HG02642 (cell line): ENCODE results near the gene PRKCE.

Experiments used
- ATAC-seq: cut with Tn5 transposase; IDR thresholded peaks from one replicate; pipeline ENCODE4 v1.9.1; 2021; ENCODE audit warnings: mild to moderate bottlenecking; ENCODE audit not compliant: unreplicated experiment, poor library complexity

Gene PRKCE

DNA sequence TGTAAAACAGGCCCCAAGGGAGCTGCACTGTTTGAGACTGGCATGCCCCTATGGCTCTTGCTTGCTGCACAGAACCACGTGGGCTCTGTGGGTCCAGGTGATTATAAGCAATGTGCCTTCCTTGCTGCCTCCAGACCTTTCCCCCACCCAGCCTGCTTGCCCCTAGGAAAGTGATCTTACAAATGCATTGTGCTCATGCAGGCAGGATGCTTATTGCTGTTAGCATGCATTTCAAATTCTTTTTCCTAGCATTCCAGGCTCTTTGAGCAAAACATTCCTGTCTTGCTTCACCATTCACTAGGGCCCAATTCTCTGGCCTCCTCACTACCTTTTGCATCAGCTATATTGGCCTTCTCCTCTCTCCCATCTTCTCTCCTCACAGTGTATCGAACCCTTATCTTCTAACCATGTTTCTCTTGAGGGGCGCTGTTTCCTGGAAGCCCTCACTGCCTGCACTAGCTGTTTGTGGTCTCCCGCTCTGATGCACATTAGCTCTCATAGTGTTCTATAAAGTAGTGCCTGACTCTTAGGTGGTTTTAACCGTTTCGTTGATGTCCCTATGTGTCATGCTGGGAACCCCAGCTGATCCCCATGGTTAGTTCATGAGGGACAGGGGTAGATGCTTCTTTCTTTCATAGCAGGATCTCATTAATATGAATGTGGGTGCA lies 492.8 kb downstream of the PRKCE start:
- ATAC-seq = no peak

DNA sequence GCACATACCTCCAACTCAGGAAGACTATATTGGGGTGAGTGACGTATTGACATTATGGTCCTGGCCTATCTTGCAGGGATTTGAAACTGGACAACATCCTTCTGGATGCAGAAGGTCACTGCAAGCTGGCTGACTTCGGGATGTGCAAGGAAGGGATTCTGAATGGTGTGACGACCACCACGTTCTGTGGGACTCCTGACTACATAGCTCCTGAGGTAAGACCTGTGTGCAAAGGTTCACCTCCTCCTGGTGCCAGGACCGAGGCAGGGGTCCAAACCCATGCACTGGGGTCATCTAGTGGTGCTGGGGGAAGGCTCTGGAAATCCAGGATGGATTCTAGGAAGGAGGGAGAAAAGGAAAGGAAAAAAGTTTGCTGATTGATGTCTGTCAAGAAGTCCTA lies 493.5 kb downstream of the PRKCE start:
- no peak for ATAC-seq

GRCh38 chr2:46145840-46146239 lies 494.4 kb downstream of the PRKCE start:
- no peak for ATAC-seq

- ATAC-seq = no peak
Measured at GRCh38 chr2:46146866-46147502, 495.5 kb downstream of the PRKCE start.

- no peak for ATAC-seq
Measured at GRCh38 chr2:46147626-46148368, 496.3 kb downstream of the PRKCE start.

- no peak for ATAC-seq
Measured at GRCh38 chr2:46148369-46148736, 496.9 kb downstream of the PRKCE start.

- no peak for ATAC-seq
Measured at GRCh38 chr2:46150445-46150955, 499.0 kb downstream of the PRKCE start.

- no peak for ATAC-seq
Measured at GRCh38 chr2:46151577-46151976, 500.1 kb downstream of the PRKCE start.

- no peak for ATAC-seq
Measured at GRCh38 chr2:46153996-46154753, 502.7 kb downstream of the PRKCE start.

DNA sequence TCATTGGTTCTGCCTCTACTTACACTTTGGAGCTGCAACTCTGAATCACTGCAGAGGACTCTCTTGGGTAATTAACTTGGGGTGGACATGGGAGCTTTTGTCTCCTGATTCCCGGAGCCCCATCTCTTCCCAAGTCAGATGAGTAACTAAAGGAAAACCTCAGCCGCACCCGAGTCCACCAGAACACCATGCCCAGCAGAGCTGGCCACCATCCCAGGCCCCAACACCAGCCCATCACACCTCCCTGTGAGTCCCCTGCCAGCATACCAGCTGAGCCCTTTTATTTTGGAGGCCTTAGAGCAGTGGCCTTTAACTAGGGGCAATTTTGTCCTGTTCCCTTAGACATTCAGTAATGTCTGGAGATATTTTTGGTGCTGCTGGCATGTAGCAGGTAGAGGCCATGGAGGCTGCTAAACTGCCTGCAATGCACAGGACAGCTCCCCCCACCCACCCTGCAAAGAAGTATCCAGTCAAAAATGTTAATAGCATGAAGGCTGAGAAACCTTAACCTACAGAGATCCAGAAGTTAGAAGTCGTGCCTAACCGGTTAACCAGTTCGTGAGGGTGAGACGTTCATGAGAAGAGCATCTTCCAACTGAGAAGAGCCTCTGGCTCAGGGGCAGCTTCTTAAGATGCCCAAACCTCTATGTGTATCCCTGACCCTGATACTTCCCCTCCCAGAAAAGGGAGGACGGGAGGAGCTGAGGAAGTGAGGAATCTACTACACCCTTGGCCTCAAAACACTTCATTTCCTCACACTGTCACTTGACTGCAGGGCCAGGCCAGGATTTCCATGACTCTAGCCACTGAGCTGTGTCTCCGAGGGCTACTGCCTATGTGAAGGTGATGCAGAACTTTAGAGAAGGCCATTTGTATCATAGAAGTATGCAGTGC lies 505.8 kb downstream of the PRKCE start:
- ATAC-seq = no peak

- no peak for ATAC-seq
Measured at GRCh38 chr2:46157966-46158310, 506.5 kb downstream of the PRKCE start.

GRCh38 chr2:46158661-46159060 lies 507.2 kb downstream of the PRKCE start:
- no peak for ATAC-seq

- ATAC-seq = no peak
Measured at GRCh38 chr2:46160326-46160725, 508.9 kb downstream of the PRKCE start.

DNA sequence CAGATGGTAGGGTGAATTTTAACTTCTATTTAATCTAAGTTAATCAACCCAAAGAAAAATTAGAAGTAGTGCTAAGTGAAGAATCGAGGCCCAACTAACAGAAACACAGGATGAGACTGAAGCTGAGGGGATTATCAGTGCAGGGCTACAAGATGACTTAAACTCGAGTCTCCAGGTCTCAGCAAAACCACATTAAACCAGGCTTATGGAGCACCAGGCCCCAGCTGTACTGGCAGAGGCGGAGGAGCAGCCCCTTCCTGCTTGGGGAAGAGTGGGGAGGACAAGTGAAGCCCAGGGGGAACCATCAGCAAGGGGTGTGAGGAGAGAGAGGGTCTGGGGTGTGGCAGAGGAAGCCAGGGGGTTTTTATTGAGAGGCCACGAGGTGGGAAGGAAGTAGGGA lies 509.8 kb downstream of the PRKCE start:
- no peak for ATAC-seq

DNA sequence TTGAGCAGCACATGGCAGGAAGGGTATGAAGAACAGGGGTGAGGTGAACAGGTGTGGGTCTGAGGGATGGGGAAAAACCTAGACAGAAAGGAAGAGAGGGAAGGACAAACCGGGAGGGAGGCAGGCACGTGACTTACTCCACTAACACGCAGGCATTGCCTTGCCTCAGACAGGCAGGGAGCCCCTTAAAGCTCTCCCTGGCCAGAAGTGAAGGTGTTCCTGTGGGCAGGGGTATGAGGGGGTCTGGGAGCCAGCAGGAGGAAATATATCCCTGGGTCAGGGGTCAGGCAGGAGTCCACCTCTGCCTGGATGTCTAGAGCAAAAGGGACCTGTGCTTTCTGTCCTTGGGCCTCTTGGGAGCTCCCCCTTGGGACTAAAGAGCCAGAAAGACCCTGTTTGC lies 510.4 kb downstream of the PRKCE start:
- ATAC-seq = no peak

DNA sequence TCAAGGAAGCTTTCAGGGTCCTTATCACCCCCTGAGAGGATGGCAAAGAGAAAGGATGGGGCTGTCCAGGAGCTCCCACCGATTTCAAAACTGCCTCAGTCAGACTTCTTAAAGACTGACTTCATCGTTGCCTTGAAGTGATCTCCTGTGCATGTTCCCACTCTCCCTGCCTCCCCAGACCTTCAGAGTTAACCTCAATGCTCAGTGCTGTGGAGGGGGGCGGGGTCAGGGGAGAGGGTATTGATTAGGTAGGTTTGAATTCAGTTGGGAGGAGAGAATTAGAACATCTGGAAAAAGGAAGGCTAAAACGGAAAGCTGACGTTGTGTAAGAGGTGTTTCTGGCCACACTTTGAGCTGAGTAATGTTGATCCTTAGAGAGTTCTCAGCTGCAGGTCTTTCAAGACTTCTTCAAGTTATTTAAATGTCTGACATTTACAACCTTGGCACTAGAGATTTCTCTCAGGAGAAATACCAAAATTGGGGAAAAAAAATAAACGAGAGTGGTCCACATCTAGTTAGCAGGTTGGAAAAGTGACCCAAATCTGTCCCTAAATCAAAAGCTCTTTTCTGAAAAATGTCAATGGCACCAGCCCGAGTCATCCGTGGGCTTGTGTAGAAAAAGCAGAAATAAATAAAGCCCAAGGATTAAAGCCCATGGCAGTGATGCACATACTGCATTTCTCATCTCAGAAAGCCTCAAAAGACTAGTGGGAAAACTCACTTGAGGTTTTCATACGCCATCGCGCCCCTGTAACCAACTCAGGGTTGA lies 511.0 kb downstream of the PRKCE start:
- no peak for ATAC-seq

DNA sequence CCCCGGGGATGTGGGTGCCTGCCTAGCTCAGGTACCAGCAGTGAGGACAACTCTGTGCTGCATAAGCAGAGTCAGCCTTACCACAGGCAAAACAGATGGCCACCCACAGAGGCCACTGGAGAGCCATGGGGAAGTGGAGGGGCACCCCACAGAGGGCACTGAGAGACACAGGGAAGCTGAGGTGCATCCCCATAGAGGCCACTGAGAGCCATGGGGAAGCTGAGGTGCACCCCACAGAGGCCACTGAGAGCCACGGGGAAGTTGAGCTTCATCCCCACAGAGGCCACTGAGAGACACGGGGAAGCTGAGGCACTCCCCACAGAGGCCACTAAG lies 511.6 kb downstream of the PRKCE start:
- ATAC-seq = no peak

- no peak for ATAC-seq
Measured at GRCh38 chr2:46163804-46164528, 512.5 kb downstream of the PRKCE start.
